Endothelial cell of umbilical vein (primary cell): ENCODE results near the gene NEBL. TPM values are rescaled to one million over a fixed set of nuclear protein-coding genes. Genes with fewer than 3 reads are reported as not detected.

Experiments used
- BruUV-seq: library from RNA; stranded (reverse); fragments of 400-500 nt; replicated peaks from 2 replicates; lab custom pipeline; 2021; lab: Mats Ljungman, UMichigan
- CTCF ChIA-PET: fragments of 300-600, 350-600 bp; sonication (Branson Sonifier 250); formaldehyde crosslinking; loops from one replicate; lab custom pipeline; 2021; ENCODE audit warnings: antibody characterized with exemption, inconsistent platforms; lab: Charles Lee
- POLR2A ChIA-PET: fragments of 300-600, 350-600 bp; sonication (Branson Sonifier 250); formaldehyde crosslinking; loops from one replicate; lab custom pipeline; 2021; ENCODE audit warnings: antibody characterized with exemption, inconsistent platforms; lab: Charles Lee
- DNase-seq: peaks from one replicate; pipeline ENCODE4 v3.0.0-alpha.2; 2011; ENCODE audit warnings: low read depth, low spot score
- FAIRE-seq: peaks from 2 replicates; lab custom pipeline; 2011; peaks lifted over from hg19 to GRCh38; lab: Jason Lieb, UNC
- H2AFZ ChIP-seq: 2 replicates; pipeline ENCODE4 v1.6.0; 2012; ENCODE audit warnings: low read depth, low read length, control low read depth, inconsistent platforms
- H3K27ac ChIP-seq: 2 replicates; pipeline ENCODE4 v1.5.1; 2011; ENCODE audit warnings: low read depth, mild to moderate bottlenecking, control low read depth, low read length, moderate library complexity; ENCODE audit not compliant: insufficient read depth
- H3K27me3 ChIP-seq, 2 experiments: 2 replicates each; pipeline versions ENCODE4 v1.6.0 to v1.6.1; 2011; ENCODE audit warnings: low read length in 2 of 2, mixed read lengths in 1 of 2; ENCODE audit not compliant: control insufficient read depth in 2 of 2, insufficient read depth in 2 of 2
- H3K36me3 ChIP-seq, 2 experiments: 2 replicates in 1 of 2; 3 replicates in 1 of 2; pipeline ENCODE4 v1.5.1; 2011; ENCODE audit warnings: low read length in 2 of 2, mild to moderate bottlenecking in 1 of 2, moderate library complexity in 1 of 2; ENCODE audit not compliant: control insufficient read depth in 2 of 2, insufficient read depth in 2 of 2; ENCODE audit errors: extremely low read depth in 1 of 2
- H3K4me1 ChIP-seq: 3 replicates; pipeline ENCODE4 v1.5.1; 2011; ENCODE audit warnings: mild to moderate bottlenecking, low read length; ENCODE audit not compliant: control insufficient read depth, insufficient read depth; ENCODE audit errors: extremely low read depth
- H3K4me2 ChIP-seq: 2 replicates; pipeline ENCODE4 v1.6.1; 2011; ENCODE audit warnings: low read length, control low read depth, mixed read lengths; ENCODE audit not compliant: insufficient read depth
- H3K4me3 ChIP-seq, 3 experiments: fragments of 200-600 bp in 1 of 3; sonication (generic), shearing (Covaris generic) in 1 of 3; replicated peaks in 1 of 3; 2 replicates each; pipeline ENCODE4 v1.5.1; 2011 to 2016; ENCODE audit warnings: control low read depth in 3 of 3, low read length in 3 of 3, mild to moderate bottlenecking in 2 of 3, inconsistent platforms in 1 of 3, low read depth in 1 of 3, moderate library complexity in 1 of 3; ENCODE audit not compliant: insufficient read depth in 1 of 3
- H3K79me2 ChIP-seq: 2 replicates; pipeline ENCODE4 v1.6.0; 2012; ENCODE audit warnings: low read length, inconsistent platforms; ENCODE audit not compliant: control insufficient read depth, insufficient read depth
- H3K9ac ChIP-seq: replicated peaks from 2 replicates; pipeline ENCODE3; 2011; ENCODE audit warnings: low read length, control low read depth; ENCODE audit not compliant: insufficient read depth; ENCODE audit errors: extremely low read depth
- H3K9me1 ChIP-seq: replicated peaks from 3 replicates; pipeline ENCODE4 v1.6.0; 2011; ENCODE audit warnings: mild to moderate bottlenecking, low read length; ENCODE audit not compliant: control insufficient read depth, insufficient read depth; ENCODE audit errors: extremely low read depth
- H3K9me3 ChIP-seq: replicated peaks from 2 replicates; pipeline ENCODE4 v1.5.1; 2012; ENCODE audit warnings: low read length, inconsistent platforms; ENCODE audit not compliant: control insufficient read depth, insufficient read depth
- H4K20me1 ChIP-seq: replicated peaks from 2 replicates; pipeline ENCODE3; 2011; ENCODE audit warnings: mild to moderate bottlenecking, low read length; ENCODE audit not compliant: control insufficient read depth, insufficient read depth; ENCODE audit errors: extremely low read depth
- CTCF ChIP-seq, 2 donors: IDR thresholded peaks; 1 replicate in 1 of 2; 2 replicates in 1 of 2; pipeline ENCODE4 v1.5.1; 2011; ENCODE audit warnings: low read length in 2 of 2, mild to moderate bottlenecking in 2 of 2, moderate library complexity in 2 of 2, control low read depth in 1 of 2, inconsistent platforms in 1 of 2, low read depth in 1 of 2; ENCODE audit not compliant: insufficient read depth in 1 of 2; ENCODE audit errors: extremely low read depth in 1 of 2
- EZH2 ChIP-seq: IDR thresholded peaks from 2 replicates; pipeline ENCODE4 v1.6.1; 2012; ENCODE audit warnings: borderline replicate concordance, low read depth, mild to moderate bottlenecking, moderate library complexity, low read length, inconsistent platforms; ENCODE audit not compliant: severe bottlenecking
- JUN ChIP-seq: IDR thresholded peaks from 2 replicates; pipeline ENCODE4 v1.6.1; 2011; ENCODE audit warnings: borderline replicate concordance, low read depth; ENCODE audit not compliant: insufficient read length, insufficient read depth
- dilution Hi-C: fragments of 300-500 bp; cut with MboI; formaldehyde crosslinking; loops from one replicate; pipeline ENCODE4 v1.15.0; 2019; ENCODE audit warnings: low sequenced_read_pairs; ENCODE audit not compliant: extremely low pct_ligation_motif_present
- intact Hi-C: fragments of 100-400 bp; cut with micrococcal nuclease; formaldehyde crosslinking; loops from one replicate; pipeline ENCODE4 v1.10.0; 2022
- polyA plus RNA-seq, 4 experiments: library from polyadenylated mRNA; depleted of rRNA in 3 of 4; stranded (reverse) in 3 of 4; unstranded in 1 of 4; fragments of >200 nt; gene quantifications; 2 replicates each; pipeline versions ENCODE4 v1.2.1 to v1.2.3, GENCODE V29; 2011 to 2012; ENCODE audit warnings: missing spikeins in 1 of 4
- total RNA-seq: library from RNA; stranded (reverse); gene quantifications from 2 replicates; pipeline ENCODE4 v1.2.3, GENCODE V29; 2021

The NEBL gene
- total and polyA plus RNA-seq, 2 donors (not counting 3 experiments of a cell fraction or from before 2014, with no cell fraction given), result 0.17 to 0.66 TPM

- BruUV-seq, result no TSS peak
- dilution Hi-C loops, result no loop called here
Measured at GRCh38 chr10:20778008-20778757, 118.9 kb downstream of the NEBL start.

More at GRCh38 chr10:20778008-20778757, 118.9 kb downstream of the NEBL start:
- no peaks in the 10 kb centered on the region for H3K9me3 ChIP-seq
- TF ChIP-seq JUN, result no peak
- no peak for TF ChIP-seq EZH2
- TF ChIP-seq CTCF (IDR thresholded peaks at IDR 0.05; ENCODE audit: extremely low read depth in 1 of 2, insufficient read depth in 1 of 2, low read depth in 1 of 2, low read length in 2 of 2), result no peak
- no peaks in the 10 kb centered on the region for H3K27me3 ChIP-seq
- intact Hi-C loops, result no loop called here
- no peaks in the 10 kb centered on the region for H3K4me1 ChIP-seq
- FAIRE-seq (no peak), DNase-seq (no peak)
- no peak overlapping the region for H3K4me2 ChIP-seq
- no peaks in the 10 kb centered on the region for H3K36me3 ChIP-seq
- no peak overlapping the region for H3K27ac ChIP-seq
- ChIA-PET POLR2A (no interaction called here), CTCF (no interaction called here)
- no peaks in the 10 kb centered on the region for H4K20me1 ChIP-seq
- no peak overlapping the region for H2AFZ ChIP-seq
- no peaks in the 10 kb centered on the region for H3K9me1 ChIP-seq
- H3K79me2 ChIP-seq, result no peaks in the 10 kb centered on the region
- H3K4me3 ChIP-seq, result no peak overlapping the region
- no peak overlapping the region for H3K9ac ChIP-seq
